Esophagus muscularis mucosa (tissue), 4 donors: ENCODE results near the gene PRKD1. TPM values are rescaled to one million over a fixed set of nuclear protein-coding genes. Genes with fewer than 3 reads are reported as not detected.

Source experiments
- DNase-seq: peaks from one replicate; pipeline ENCODE4 v3.0.0-alpha.2; 2017; ENCODE audit errors: extremely low spot score
- H3K27ac ChIP-seq, 4 donors: fragments of 200-600 bp; sonication (generic); replicated peaks in 1 of 4; 1 replicate in 3 of 4; 2 replicates in 1 of 4; pipeline ENCODE4 v1.5.1; 2016 to 2019; ENCODE audit warnings: mild to moderate bottlenecking in 1 of 4
- H3K27me3 ChIP-seq, 4 donors: fragments of 200-600 bp; sonication (generic); one replicate each; pipeline versions ENCODE4 v1.5.1 to v1.6.0; 2016 to 2019
- H3K36me3 ChIP-seq, 4 donors: fragments of 200-600 bp; sonication (generic); one replicate each; pipeline ENCODE4 v1.5.1; 2016 to 2019
- H3K4me1 ChIP-seq, 4 donors: fragments of 200-600 bp; sonication (generic); one replicate each; pipeline ENCODE4 v1.5.1; 2016 to 2019
- H3K4me3 ChIP-seq, 4 donors: fragments of 200-600 bp; sonication (generic); 1 replicate in 2 of 4; 2 replicates in 2 of 4; pipeline ENCODE4 v1.5.1; 2016 to 2019; ENCODE audit warnings: mild to moderate bottlenecking in 4 of 4, moderate library complexity in 1 of 4
- H3K9me3 ChIP-seq, 4 donors: fragments of 200-600 bp; sonication (generic); 1 replicate in 3 of 4; 2 replicates in 1 of 4; pipeline ENCODE4 v1.5.1; 2016 to 2019
- CTCF ChIP-seq, 3 experiments: fragments of 200-600 bp in 2 of 3; fragments of 450-650 bp in 1 of 3; sonication (generic) in 2 of 3; IDR thresholded peaks; one replicate each; pipeline ENCODE4 v1.5.1; 2017 to 2019; ENCODE audit warnings: antibody characterized with exemption in 3 of 3, mild to moderate bottlenecking in 2 of 3, moderate library complexity in 1 of 3
- EP300 ChIP-seq: sonication (generic); formaldehyde crosslinking; IDR thresholded peaks from one replicate; pipeline ENCODE4 v1.6.1; 2017; ENCODE audit warnings: antibody characterized with exemption
- POLR2A ChIP-seq: fragments of 450-650 bp; IDR thresholded peaks from one replicate; pipeline ENCODE4 v1.6.1; 2017; ENCODE audit warnings: antibody characterized with exemption, moderate library complexity, mild to moderate bottlenecking, low read depth
- POLR2AphosphoS5 ChIP-seq, 2 donors: sonication (generic); formaldehyde crosslinking; IDR thresholded peaks; one replicate each; pipeline ENCODE4 v1.6.1; 2017; ENCODE audit warnings: antibody characterized with exemption in 2 of 2
- WGBS: methylation state at CpG from one replicate; pipeline ENCODE4 v1.1.5; 2018; 5-methylcytosine and 5-hydroxymethylcytosine counted together
- intact Hi-C: fragments of 100-400 bp; cut with DNase I; formaldehyde crosslinking; loops from one replicate; pipeline ENCODE4 v1.15.1; 2023
- total RNA-seq, 4 donors: library from RNA; depleted of rRNA; stranded (reverse); fragments of >200 nt; gene quantifications; one replicate each; pipeline versions ENCODE4 v1.1.0 to v1.2.1, GENCODE V29; 2016

The PRKD1 gene
- total RNA-seq, 4 donors from 2014 or later: 10.4 to 18.7 (median 14.0) TPM

- H3K27me3 ChIP-seq: no peaks in the 10 kb centered on the region
- 89% methylated on average over 2 of the region's 2 CpGs for WGBS
- peaks cover 0 to 10% (median 3%) of the 10 kb centered on the region in 4 donors for H3K4me1 ChIP-seq
- H3K4me3 ChIP-seq: no peak overlapping the region
- H3K36me3 ChIP-seq: no peaks in the 10 kb centered on the region
- intact Hi-C loops: no loop called here
- DNase-seq: no peak
- no peaks in the 10 kb centered on the region for H3K9me3 ChIP-seq
- TF ChIP-seq CTCF (IDR thresholded peaks at IDR 0.05): no peak
- TF ChIP-seq POLR2A: no peak
- no peak for TF ChIP-seq EP300
- no peak overlapping the region for H3K27ac ChIP-seq
Observed at GRCh38 chr14:29798108-29798663, 129.5 kb downstream of the PRKD1 start.

- Histone ChIP-seq H3K27me3 (no peaks in the 10 kb centered on the region), H3K27ac (no peak overlapping the region), H3K4me1 (peaks cover 0 to 10% (median 3%) of the 10 kb centered on the region in 4 donors), H3K4me3 (no peak overlapping the region), H3K36me3 (no peaks in the 10 kb centered on the region), H3K9me3 (no peaks in the 10 kb centered on the region)
- DNase-seq: no peak
- intact Hi-C loops: no loop called here
- no peak for TF ChIP-seq CTCF (IDR thresholded peaks at IDR 0.05)
- no peak for TF ChIP-seq EP300
- no peak for TF ChIP-seq POLR2A
- no peak for TF ChIP-seq POLR2AphosphoS5 (IDR thresholded peaks at IDR 0.05)
- 97% methylated on average over 2 of the region's 2 CpGs for WGBS
Observed at GRCh38 chr14:29796853-29797252, 130.8 kb downstream of the PRKD1 start.

GRCh38 chr14:29789475-29789874, 138.2 kb downstream of the PRKD1 start:
- no peaks in the 10 kb centered on the region for H3K4me1 ChIP-seq
- 100% methylated on average over 2 of the region's 2 CpGs for WGBS
- TF ChIP-seq POLR2A (no peak), POLR2AphosphoS5 (IDR thresholded peaks at IDR 0.05) (no peak)
- DNase-seq: no peak
- no peaks in the 10 kb centered on the region for H3K27me3 ChIP-seq
- intact Hi-C loops: no loop called here
- H3K9me3 ChIP-seq: no peaks in the 10 kb centered on the region
- no peak overlapping the region for H3K4me3 ChIP-seq
- no peaks in the 10 kb centered on the region for H3K36me3 ChIP-seq
- H3K27ac ChIP-seq: no peak overlapping the region

GRCh38 chr14:29788093-29788492, 139.6 kb downstream of the PRKD1 start:
- Histone ChIP-seq H3K27ac (no peak overlapping the region), H3K4me3 (no peak overlapping the region), H3K36me3 (no peaks in the 10 kb centered on the region), H3K4me1 (no peaks in the 10 kb centered on the region), H3K9me3 (peaks cover 0 to 4% (median 0%) of the 10 kb centered on the region in 4 donors), H3K27me3 (no peaks in the 10 kb centered on the region)
- DNase-seq: no peak
- intact Hi-C loops: no loop called here
- TF ChIP-seq CTCF (IDR thresholded peaks at IDR 0.05): no peak
- TF ChIP-seq EP300: no peak
- no peak for TF ChIP-seq POLR2A
- no peak for TF ChIP-seq POLR2AphosphoS5 (IDR thresholded peaks at IDR 0.05)
- 83% methylated on average over 2 of the region's 2 CpGs for WGBS

- TF ChIP-seq CTCF (IDR thresholded peaks at IDR 0.05) (no peak), POLR2AphosphoS5 (IDR thresholded peaks at IDR 0.05) (no peak), EP300 (no peak), POLR2A (no peak)
- Histone ChIP-seq H3K4me1 (no peaks in the 10 kb centered on the region), H3K4me3 (no peak overlapping the region), H3K27me3 (no peaks in the 10 kb centered on the region), H3K9me3 (peaks cover 0 to 4% (median 0%) of the 10 kb centered on the region in 4 donors), H3K36me3 (no peaks in the 10 kb centered on the region), H3K27ac (no peak overlapping the region)
- 93% methylated on average over 3 of the region's 3 CpGs for WGBS
- intact Hi-C loops: no loop called here
- no peak for DNase-seq
Observed at GRCh38 chr14:29783556-29783955, 144.1 kb downstream of the PRKD1 start.
